ENCODE measurements around the gene ANO7. TPM values are rescaled to one million over a fixed set of nuclear protein-coding genes. Genes with fewer than 3 reads are reported as not detected.

Gene ANO7
- total RNA-seq, 1 donor from 2014 or later = 1.1 TPM

- intact Hi-C loops (cut with micrococcal nuclease) = no loop called here
- DNase-seq (no peak), ATAC-seq (no peak)
Measured at GRCh38 chr2:241258505-241259280, 70.2 kb downstream of the ANO7 start.

- intact Hi-C loops (cut with micrococcal nuclease) = no loop called here
- ATAC-seq (no peak), DNase-seq (no peak)
Measured at GRCh38 chr2:241260911-241261310, 72.4 kb downstream of the ANO7 start.

DNA sequence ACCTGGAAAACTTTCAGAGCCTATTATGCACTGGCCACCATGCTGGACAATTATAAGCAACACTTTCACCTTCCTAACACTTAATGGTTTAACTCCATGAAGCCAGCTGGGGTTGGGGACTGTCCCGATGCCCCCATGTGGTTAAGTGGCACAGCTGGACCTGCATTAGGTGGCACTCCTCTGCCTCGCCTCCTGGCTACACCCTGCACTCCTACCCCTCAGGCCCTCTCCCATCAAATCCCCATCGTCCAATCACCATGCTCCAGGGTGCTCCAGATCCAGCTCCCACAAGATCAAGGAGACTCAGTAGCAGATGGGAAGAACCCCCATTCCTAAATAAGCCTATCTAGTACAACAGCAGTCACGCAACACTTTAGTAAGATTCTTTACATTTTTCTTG, 73.2 kb downstream of the ANO7 start:
- ATAC-seq (no peak), DNase-seq (no peak)
- intact Hi-C loops (cut with micrococcal nuclease) = no loop called here

DNA sequence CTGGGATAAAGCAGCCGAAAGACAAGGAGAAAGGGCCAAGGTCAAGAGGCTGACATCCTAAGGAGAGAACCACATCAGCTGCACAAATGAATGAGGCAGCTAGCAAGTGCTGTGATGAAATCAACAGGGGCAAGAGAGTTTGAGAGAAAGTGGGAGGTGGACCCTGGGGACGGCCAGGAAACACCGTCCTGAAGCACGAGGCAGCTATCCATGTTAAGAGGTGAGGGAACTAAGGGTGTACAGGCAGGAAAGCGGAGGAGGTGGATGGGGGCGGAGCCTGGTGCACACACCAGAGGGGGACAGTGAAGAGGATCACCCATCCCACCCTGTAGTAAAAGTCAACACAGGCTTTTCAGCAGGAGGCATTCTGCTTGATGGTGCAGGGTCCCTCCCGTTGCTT, 74.6 kb downstream of the ANO7 start:
- ATAC-seq (no peak), DNase-seq (no peak)
- intact Hi-C loops (cut with micrococcal nuclease) = no loop called here

DNA sequence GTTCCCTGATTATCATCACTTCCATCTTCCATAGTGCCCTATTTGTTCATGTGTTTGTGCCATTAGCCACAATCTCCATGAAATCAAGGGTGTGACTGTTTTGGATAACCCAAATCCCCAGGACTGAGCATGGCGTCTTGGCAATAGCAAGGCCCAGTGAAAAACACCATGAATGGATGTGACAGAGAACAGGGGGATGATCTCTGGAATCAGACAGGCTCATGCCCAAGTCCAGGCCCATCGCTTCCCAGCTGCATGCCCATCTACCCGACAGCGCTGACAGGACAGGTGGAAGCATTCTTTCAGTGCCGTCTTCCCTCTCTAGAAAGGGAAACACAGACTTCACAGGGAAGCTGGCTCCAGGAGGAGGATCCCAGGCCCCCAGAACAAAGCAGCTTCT, 77.0 kb downstream of the ANO7 start:
- intact Hi-C loops (cut with micrococcal nuclease) = no loop called here
- ATAC-seq = no peak
- DNase-seq = no peak

GRCh38 chr2:241267249-241268067, 79.0 kb downstream of the ANO7 start:
- DNase-seq (no peak), ATAC-seq (no peak)
- intact Hi-C loops (cut with micrococcal nuclease) = no loop called here

DNA sequence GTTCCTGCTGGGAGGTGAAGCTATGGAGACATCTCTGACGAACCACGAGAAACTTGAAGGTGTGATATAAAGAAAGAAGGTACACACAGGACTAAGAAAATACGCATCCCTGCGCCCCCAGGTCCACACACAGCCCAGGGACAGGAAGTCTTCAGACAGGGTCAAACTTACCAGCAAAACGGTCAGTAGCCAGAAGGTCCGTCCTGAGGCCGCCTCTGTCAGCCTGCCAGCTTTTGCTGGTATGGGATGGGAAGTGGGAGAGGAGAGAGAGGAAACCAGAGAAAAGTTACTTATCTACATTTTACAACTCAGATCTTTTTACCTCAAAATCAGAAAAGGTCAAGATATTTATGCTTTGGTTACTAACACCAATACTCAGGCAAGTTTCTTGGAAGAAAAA, 79.8 kb downstream of the ANO7 start:
- DNase-seq (no peak), ATAC-seq (no peak)
- intact Hi-C loops (cut with micrococcal nuclease) = no loop called here

- ATAC-seq (no peak), DNase-seq (no peak)
- intact Hi-C loops (cut with micrococcal nuclease) = no loop called here
Measured at GRCh38 chr2:241268716-241269445, 80.4 kb downstream of the ANO7 start.

DNA sequence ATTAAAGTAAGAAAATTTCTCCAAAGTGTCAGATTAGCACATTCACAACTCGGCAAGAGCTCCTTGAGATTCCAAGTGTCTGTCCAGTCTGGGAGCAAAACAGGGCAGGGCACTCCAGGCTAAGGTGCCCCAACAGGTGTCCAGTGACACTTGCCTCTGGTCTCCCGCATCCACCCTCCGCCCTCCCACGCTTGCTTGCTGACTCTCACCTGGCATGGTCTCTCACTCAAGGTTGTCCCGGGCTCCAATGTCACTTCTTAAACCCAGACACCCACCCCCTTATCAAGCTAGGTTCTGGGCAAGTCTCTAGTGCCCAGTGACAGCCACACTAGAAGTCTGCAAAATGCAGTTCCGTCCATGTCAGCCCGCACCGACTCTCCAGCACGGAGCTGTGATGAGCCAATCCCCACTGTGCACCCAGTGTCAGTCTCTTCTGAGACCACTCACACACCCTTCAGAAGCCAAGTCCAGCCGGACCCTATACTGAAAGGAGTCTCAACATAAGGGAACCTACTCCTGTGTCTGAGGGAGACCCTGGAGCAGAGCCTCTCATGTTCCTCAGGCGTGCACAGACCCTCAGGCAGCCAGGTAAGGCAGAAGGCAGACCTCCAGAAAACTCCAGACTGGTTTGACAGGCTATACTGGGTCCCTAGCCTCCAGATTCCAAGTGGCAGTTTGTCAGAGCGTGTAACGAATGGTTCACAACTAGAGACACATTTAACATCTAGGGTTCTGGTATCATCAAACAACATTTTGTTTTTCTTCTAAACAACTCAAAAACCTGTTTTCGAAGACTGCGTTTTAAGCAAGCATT, 81.4 kb downstream of the ANO7 start:
- intact Hi-C loops (cut with micrococcal nuclease) = no loop called here
- DNase-seq = no peak
- ATAC-seq = no peak

DNA sequence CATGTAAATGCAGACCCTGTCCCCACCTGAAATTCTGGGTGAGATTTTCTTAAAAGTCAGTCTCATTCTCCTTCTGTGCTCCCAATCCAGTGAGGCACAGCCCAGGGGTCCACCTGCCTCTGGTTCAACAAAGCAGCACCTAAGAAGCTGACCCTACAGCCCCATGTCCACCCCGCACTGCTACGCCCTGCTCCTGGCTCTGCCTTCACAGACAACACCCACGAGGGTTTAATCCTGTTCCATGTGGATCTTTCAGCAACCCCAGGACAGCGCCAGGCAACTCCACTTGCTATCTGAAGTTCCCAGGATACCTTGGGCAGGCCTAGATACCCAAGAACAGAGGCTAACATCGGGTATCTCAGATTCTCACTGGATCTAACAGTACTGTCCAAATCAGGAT, 82.1 kb downstream of the ANO7 start:
- intact Hi-C loops (cut with micrococcal nuclease) = no loop called here
- no peak for ATAC-seq
- DNase-seq = no peak

DNA sequence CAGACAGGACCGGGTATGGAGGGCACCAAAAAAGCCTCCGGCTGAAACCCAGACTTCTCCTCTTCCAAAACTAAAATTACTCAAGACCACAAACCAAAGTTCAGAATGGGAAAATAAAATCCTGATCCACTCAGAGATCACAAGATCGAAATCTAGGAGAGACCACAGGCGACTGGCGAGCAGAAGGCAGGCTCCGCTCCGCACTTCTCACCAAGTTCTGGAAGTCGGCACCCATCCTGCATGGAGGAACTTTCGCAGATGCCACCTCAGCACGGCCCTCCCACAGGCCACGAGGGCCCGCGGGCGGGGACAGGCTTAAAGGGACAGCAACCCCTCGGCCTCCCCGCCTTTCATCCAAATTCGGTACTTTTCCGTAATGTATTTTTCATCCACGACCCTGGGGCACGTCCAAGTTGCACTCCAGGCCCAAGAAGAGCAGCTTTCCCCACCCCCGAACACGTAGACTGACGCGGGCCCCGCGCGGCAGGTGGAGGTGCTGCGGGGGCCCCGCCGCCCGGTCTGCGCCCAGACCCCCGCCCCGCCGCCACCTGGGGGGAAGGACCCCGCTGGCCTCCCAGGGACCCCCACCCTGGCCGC, 83.3 kb downstream of the ANO7 start:
- peak; percentile 87 for ATAC-seq
- intact Hi-C loops (cut with micrococcal nuclease) = no loop called here
- peak; percentile 91 for DNase-seq

GRCh38 chr2:241272303-241273209, 84.1 kb downstream of the ANO7 start:
- DNase-seq = peak; percentile 85

GRCh38 chr2:241273210-241274020, 84.9 kb downstream of the ANO7 start:
- intact Hi-C loops (cut with micrococcal nuclease) = no loop called here

More at GRCh38 chr2:241272303-241273209, 84.1 kb downstream of the ANO7 start:
- intact Hi-C loops (cut with micrococcal nuclease) = no loop called here
- peak; percentile 88 for ATAC-seq

GRCh38 chr2:241274127-241274526, 85.7 kb downstream of the ANO7 start:
- DNase-seq = no peak
- intact Hi-C loops (cut with micrococcal nuclease) = no loop called here
- ATAC-seq = no peak

More at GRCh38 chr2:241273210-241274020, 84.9 kb downstream of the ANO7 start:
- DNase-seq (no peak), ATAC-seq (no peak)
